Measurements from ENCODE around the gene PGP.
A peak's percentile ranks its signal among the peaks of the same experiment; 100 is the strongest.
"Not testable (repeated sequence)": the region's sequence is repeated elsewhere in the genome, so short reads cannot be mapped to it uniquely, and the experiment has no call there.

The PGP gene, protein sequence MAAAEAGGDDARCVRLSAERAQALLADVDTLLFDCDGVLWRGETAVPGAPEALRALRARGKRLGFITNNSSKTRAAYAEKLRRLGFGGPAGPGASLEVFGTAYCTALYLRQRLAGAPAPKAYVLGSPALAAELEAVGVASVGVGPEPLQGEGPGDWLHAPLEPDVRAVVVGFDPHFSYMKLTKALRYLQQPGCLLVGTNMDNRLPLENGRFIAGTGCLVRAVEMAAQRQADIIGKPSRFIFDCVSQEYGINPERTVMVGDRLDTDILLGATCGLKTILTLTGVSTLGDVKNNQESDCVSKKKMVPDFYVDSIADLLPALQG

DNA sequence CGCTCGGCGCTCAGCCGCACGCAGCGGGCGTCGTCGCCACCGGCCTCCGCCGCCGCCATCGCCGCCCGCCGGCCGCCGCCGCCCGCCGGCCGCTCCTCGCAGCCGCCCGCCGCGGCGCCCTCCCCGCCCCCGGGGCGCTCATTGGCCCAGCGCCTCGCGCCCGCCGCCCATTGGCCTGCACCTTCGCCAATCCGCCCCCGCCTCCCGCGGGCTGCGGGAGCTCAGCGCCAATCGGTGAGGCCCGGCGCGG, at the start of gene PGP:
Gene PGP (minus strand): TSS at position 122 of the 250 bp plus-strand sequence. CDS start 63 bp downstream, at position 59.
- H3K4me3 ChIP-seq (ENCODE audit: low read length) = peak within 1 kb of the TSS; percentile 68
- DNase-seq (ENCODE audit: low read depth) = no peak
- no peak for TF ChIP-seq CTCF (IDR thresholded peaks at IDR 0.05; ENCODE audit: insufficient read depth, low read depth, low read length, missing control alignments)

DNA sequence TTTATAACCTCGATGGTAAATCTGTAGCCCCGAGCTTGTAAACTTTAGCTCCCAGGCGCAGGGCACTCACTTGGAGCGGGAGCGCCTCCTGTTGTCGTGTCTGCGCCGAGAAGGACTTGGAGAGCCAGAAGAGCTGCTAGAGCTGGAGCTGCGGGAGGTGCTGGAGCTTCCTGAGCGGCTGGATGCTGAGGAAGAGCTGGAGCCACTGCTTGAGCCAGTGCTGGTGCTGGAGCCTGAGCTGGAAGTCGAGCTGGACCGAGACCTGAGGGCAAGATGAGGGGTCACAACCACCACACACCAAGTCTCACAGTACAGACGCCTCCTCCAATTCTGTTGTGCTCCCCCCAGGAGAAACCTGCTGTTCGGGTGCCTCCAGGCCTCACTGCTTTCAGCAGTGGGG, 48.4 kb upstream of the PGP start:
- not testable (repeated sequence) for DNase-seq (ENCODE audit: low read depth); H3K4me3 ChIP-seq (ENCODE audit: low read length)

GRCh38 chr16:2260250-2260649, 45.6 kb upstream of the PGP start:
- no peak overlapping the region for H3K4me3 ChIP-seq (ENCODE audit: low read length)
- DNase-seq (ENCODE audit: low read depth) = no peak
- no peak for TF ChIP-seq CTCF (IDR thresholded peaks at IDR 0.05; ENCODE audit: insufficient read depth, low read depth, low read length, missing control alignments)

- H3K4me3 ChIP-seq (ENCODE audit: low read length); DNase-seq (ENCODE audit: low read depth): not testable (repeated sequence)
Observed at GRCh38 chr16:2258530-2258929, 43.9 kb upstream of the PGP start.

- TF ChIP-seq CTCF (IDR thresholded peaks at IDR 0.05; ENCODE audit: insufficient read depth, low read depth, low read length, missing control alignments) = no peak
- no peak overlapping the region for H3K4me3 ChIP-seq (ENCODE audit: low read length)
- no peak for DNase-seq (ENCODE audit: low read depth)
Observed at GRCh38 chr16:2257726-2258125, 43.1 kb upstream of the PGP start.

- H3K4me3 ChIP-seq (ENCODE audit: low read length) = no peak overlapping the region
- TF ChIP-seq CTCF (IDR thresholded peaks at IDR 0.05; ENCODE audit: insufficient read depth, low read depth, low read length, missing control alignments) = no peak
- no peak for DNase-seq (ENCODE audit: low read depth)
Observed at GRCh38 chr16:2256531-2257140, 42.0 kb upstream of the PGP start.

DNA sequence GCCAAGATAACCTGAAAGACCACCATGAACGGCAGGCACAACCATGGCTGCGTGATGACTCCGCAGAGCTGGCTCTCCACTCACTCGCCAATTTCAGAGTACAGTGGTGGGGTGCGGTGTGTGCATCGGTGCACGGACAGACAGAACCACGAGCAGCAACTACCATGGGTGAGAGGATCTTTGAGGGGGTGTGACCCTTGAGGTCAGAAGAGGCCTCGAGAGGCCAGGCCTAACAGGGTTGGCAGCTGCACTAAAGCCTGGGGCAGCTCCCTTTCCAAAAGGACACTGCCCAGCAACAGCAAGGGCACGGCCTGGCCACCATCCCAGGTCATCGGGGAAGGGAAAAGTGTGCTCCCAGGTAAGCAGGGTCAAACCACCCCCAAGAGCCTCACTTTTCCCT, 38.7 kb upstream of the PGP start:
- TF ChIP-seq CTCF (IDR thresholded peaks at IDR 0.05; ENCODE audit: insufficient read depth, low read depth, low read length, missing control alignments) = no peak
- H3K4me3 ChIP-seq (ENCODE audit: low read length) = no peak overlapping the region
- DNase-seq (ENCODE audit: low read depth) = no peak

DNA sequence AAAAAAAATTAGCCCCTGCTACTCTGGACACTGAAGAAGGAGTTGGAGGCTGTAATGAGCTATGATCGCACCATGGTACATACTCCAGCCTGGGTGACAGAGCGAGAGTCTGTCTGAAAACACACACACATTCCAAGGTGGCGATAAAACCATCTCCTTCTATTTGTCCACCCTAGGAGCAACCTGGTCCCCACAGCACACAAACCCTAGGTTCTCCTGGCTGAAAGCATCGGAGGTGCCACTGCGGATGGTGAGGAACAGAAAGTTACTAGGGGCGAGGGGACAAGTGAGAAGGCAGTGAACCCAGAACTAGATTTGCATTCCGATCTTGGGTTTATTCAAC, 38.1 kb upstream of the PGP start:
- no peak overlapping the region for H3K4me3 ChIP-seq (ENCODE audit: low read length)
- no peak for DNase-seq (ENCODE audit: low read depth)
- no peak for TF ChIP-seq CTCF (IDR thresholded peaks at IDR 0.05; ENCODE audit: insufficient read depth, low read depth, low read length, missing control alignments)
